A204.1 (cell line): ENCODE measurements around the gene HNMT.
"Not testable (repeated sequence)": the region's sequence is repeated elsewhere in the genome, so short reads cannot be mapped to it uniquely, and the experiment has no call there.

Experiments used
- FAIRE-seq: peaks from 2 replicates; lab custom pipeline; 2012; peaks lifted over from hg19 to GRCh38; lab: Jason Lieb, UNC

HNMT gene

DNA sequence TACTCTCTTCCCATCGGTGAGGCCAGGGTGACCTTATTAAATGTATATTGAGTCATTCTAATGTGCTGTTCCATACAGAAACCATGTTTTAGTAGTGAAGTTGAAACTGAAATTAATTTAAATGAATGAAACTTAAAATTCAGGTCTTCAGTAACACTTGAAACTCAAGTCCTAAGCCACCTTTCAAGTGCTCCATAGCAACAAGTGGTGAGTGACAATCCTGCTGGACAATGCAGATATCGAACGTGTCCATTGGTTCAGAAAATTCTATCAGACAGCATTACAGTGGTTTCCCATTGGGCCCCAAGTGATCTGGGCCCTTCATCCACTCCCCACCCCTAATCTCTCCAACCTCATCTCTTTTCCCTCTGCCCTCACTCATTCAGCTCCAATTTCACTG lies 48.7 kb downstream of the HNMT start:
- no peak for FAIRE-seq

DNA sequence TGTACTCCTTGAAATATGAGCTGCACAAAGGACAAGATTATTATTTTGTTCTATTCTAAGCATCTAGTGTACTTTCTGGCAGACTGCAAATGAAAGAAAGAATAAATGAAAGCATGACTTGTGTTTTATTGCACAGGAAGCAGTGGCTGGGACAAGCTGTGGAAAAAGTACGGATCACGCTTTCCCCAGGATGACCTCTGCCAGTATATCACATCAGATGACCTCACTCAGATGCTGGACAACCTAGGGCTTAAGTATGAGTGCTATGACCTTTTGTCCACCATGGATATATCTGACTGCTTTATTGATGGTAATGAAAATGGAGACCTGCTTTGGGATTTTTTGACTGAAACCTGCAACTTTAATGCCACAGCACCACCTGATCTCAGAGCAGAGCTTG lies 49.4 kb downstream of the HNMT start:
- no peak for FAIRE-seq

DNA sequence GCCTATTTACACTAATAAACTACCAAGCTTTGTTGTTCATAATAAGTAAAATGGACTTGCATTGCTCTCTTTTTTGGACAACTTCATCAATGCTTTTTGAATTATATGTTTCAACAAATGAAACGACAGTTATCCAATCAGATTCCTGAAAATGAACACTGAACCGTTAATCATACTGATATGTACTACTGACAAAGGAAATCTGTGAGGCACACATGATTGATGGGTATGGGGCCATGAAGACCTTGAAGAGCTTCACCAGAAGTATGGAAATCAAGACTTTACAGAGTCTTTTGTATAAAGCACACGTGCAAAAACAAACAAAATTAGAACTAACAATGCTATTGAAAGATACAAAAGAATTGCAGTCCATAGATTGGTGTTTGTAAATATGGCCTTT lies 51.2 kb downstream of the HNMT start:
- no peak for FAIRE-seq

DNA sequence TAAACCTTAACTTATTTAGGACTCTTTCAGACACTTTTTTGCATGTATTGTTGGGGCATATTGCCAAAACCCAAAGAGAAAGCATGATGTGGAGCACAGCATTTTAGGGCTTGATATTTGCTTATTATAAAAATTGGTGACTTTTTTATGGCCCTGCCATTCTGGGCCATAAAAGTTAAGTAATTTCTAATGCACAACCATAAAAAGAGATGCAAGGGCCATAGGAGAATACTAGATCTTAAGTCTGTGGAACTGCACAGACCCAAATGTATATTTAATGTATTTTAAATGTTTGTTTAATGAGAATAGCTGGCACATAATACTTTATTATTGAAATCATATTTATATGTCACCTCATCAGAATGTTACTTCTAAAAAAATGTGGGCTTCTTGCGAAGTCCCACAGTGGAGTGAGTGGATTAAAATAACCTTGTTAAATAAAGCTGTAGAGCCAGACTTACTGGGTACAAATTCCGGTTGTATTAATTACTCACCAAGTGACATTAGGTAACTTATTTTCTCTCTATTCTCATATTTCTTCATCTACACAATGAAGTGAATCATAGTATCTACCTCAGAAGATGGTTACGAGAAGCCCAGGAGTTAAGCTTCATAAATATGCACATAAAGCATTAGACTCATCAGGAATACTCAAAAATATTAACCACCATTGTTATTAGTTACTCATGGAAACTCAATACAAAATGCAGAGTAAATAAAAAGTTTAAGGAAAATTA lies 52.2 kb downstream of the HNMT start:
- no peak for FAIRE-seq

DNA sequence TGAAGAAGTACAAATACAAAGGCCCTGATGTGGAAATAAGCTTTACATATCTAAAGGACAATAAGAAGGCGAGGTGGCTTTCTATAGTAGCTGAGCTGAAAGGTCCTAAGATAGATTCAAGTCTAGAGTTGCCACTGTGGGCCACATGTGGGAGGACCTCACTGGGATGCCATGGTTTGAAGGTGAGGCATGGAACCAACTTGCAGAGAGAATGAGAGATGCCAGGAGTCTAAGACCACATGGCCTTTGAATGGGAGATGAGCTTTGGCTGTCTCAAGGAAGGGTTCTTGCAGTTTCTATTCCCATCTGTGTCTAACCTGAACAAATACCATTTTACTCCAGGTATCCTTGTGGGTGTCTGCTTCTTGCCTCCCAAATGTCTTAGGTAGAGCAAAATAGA lies 53.6 kb downstream of the HNMT start:
- no peak for FAIRE-seq

DNA sequence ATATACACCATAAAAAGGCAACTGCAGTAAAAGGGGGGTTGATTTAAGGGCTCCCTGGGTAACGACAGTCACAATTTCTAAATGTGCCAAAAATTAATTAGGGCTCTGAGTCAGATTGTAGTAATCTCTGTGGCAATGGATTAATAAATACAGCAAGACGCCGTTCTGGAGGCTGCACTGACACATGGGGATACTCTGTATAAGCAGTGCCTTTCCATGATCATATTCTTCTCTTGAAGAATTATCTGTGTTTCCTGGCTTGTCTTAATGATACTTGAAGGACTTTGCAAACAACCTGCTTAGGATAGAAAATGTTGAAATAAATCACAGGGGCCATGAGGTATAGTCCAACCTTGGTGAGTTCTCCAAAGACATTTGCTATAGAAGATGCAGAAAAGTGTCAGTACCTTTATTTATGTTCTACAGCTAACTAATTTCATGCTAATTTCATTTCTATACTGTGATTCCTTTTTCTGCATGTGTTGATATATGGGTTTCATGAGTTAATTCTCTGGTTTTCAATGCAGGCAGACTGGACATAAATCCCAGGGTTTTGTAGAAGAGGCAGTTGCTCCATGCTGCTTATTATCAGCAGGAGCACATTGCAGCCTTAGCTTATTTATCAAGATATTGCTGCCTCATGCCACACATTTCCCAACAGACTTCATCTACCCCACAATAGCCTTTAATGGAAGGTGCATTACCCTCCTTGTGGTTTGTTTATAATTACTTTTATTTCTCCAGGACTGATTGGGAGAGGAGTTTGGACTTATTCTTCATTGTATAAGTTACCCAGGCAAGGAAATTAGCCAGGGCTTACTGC lies 54.8 kb downstream of the HNMT start:
- FAIRE-seq: no peak

DNA sequence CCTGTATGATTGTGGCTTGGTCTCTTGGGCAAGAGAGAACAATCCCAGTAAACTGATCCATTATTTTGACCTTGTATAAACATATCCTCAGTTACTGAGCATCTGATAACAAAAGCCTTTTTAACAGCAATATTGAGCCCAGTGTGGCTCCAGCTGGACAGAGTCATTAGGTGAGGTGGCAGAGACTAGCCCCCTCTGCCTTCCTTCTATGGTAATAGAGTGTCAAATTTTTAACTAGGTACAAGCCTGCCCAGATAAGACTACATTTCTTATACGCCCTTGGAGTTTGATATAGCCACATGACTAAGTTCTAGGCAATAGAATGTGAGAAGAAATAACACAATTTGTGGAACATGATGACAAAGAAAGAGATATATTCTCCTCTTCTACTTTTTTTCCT lies 56.2 kb downstream of the HNMT start:
- no peak for FAIRE-seq

DNA sequence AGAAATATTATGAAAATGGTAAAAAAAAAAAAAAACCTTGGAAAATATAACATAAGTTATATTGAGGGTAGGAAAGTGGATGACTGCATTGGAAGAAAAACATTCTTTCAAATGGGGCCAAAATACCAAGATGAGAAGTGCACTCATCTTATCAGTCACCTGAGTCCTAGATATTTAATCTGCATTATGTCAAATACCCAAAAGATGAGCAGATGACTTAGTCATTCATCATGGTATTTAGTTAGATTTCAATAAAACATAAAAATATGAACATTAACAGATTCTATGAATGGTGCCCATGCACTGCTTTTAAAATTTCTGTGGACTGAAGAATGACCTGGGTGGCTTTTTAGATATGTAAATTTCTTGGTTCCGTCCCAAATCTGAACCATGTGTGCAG lies 56.9 kb downstream of the HNMT start:
- no peak for FAIRE-seq

DNA sequence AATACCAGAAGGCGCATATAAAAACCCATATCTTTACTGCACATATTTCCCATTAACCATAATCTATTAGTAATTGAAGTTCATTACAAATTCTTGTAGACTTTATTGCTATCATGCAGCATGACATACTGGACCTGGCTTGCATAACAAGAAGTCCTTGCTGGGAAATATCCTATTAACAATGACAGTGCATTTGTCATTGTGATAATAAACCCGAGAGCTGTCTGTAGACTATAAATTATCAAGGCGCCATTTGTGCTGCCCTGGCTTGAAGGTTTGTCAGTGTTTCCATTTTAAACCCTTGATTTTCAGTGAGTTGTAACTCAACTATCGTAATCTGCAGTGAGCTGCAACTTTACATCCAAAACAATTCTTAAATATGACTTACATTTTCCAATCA lies 59.0 kb downstream of the HNMT start:
- FAIRE-seq: no peak

DNA sequence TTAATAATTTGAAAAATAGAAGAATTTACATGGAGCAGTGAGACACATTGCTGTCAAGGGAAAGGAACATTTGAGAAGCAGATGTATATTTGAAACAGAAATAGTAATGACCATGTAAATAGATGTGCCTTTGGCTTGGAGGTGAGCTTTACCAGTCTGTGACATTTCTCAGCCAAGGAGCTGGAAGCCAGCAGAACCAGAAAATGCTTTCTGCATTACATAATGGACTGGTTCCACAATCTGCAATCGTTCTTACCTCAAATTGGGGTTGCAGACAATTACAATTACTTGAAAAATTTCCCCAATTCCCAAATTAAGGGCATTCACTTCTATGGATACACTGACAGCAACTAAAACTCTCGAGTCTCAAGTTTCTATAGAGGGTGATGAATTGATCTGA lies 59.7 kb downstream of the HNMT start:
- FAIRE-seq: no peak

DNA sequence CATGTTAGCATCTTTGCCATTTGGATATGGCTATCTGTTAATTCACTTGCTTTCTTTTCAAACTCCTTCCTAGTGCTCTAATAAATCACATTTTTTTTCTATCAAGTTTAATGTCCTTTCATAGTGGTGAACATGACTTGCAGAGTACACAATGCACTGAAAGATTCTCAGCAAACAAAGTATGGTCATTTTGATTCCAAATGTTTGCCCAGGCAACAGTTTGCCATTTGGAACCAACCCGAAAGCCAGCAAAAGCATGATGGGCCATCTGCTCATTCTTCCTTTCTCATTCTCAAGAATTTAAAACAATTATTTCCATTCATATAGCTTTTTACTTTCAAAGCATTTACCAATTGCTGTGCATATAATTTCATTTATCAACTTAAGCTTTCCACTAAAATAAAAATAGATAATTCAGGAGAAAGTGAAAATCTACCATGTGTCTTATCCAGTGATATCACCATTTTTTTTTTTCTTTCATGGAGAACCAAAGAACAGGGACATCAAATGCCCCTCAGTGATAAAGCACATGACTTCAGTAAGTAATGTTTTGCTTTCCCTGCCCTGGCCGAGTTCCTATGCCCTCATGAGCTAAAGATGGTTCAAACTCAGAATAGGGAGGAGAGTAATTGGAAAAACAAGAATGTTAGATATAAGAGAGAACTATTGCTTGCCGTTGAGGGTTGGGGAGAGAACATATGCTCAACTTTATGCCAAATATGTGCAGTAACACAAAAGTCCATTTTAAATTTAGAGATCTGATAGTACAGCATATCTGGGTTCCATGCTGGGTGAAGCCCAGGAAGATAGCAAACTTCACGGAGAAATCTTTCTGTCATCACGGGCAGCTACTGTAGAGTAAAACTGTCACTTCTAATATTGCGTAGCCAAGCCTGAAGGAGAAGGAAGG lies 62.1 kb downstream of the HNMT start:
- no peak for FAIRE-seq

DNA sequence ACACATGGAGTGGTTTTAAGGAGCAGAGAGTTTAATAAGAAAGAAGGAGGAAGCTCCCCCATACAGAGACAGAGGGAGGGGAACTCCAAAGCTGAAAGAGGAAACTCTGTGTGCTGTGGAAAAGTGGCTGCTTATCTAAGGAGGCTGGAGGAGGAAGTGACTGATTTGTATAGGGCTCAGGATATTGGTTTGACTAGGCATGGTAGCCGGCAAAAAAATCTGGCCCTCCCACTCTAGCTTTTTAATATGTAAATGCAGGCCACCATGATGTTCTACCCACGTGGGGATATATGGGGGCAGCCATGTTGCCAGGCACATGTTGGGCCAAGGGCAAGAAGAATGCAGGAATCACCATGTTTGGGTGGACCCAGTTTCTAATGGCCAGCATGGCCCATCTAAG lies 64.3 kb downstream of the HNMT start:
- FAIRE-seq: no peak

DNA sequence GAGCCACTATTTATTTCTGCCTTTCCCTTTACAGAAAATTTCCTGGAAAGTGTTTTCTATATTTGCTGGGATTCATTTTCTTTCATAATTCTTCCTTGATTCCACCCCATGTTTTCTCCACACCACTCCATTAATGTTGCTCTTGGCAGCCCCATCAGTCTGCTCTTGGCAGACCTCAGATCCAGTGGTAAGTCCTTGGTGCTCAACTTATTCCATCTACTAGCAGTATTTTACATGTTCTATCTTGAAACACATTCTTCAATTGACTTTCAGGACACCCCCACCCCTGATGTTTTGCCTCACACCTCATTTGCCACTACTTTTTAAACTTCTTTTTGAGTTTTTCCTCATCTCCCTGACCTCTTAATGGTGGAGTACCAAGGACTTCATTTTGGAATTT lies 65.0 kb downstream of the HNMT start:
- no peak for FAIRE-seq

DNA sequence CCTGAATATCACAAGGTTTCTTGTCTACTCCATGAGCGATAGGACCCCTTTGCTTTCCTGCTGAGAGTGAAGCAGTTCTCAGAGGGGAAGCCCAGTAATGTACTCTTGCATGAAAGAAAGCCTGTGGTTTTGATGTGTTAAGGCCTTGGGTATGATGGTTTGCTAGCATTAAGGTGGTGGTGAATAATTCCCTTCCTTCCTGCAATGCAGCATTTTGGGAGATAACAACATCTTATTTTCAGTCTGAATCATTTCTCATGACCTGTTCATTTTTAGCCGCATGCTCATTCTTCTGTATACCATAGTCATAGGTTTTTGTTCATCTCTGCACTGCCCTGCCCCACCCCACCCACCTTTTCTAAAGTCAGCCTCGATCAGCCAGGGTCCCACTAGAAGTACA lies 66.2 kb downstream of the HNMT start:
- no peak for FAIRE-seq

DNA sequence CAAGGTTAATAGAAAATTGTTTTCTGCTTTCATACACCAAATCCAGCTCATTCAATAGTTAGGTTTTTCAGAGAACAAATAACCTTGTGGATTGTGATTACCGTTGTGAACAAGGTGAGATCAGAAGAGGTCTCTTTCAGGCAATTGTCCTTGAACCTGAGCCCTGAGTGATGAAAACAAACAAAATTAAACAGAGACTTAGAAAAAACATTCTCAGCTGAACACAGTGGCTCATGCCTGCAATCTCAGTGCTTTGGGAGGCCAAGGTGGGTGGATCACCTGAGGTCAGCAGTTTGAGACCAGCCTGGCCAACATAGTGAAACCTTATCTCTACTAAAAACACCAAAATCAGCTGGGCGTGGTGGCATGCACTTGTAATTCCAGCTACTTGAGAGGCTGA lies 68.1 kb downstream of the HNMT start:
- FAIRE-seq: no peak

DNA sequence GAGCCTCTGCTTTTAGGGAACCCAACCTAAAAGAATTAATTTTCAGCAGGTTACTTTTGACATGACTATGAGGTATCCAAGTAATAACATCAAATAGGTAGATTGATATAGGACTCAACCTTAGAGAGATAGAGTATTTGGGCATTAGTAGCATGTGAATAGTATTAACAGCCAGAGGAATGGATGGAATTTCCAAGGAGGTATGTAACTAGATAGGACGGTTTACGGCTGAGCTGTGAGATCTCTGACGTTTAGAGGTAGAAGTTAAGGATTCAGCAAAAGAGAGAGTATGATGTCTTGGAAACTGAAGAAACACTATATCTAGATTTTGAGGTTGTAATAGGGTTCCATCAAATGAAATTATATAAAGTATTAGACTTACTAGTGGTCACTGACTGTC lies 70.3 kb downstream of the HNMT start:
- FAIRE-seq: no peak

DNA sequence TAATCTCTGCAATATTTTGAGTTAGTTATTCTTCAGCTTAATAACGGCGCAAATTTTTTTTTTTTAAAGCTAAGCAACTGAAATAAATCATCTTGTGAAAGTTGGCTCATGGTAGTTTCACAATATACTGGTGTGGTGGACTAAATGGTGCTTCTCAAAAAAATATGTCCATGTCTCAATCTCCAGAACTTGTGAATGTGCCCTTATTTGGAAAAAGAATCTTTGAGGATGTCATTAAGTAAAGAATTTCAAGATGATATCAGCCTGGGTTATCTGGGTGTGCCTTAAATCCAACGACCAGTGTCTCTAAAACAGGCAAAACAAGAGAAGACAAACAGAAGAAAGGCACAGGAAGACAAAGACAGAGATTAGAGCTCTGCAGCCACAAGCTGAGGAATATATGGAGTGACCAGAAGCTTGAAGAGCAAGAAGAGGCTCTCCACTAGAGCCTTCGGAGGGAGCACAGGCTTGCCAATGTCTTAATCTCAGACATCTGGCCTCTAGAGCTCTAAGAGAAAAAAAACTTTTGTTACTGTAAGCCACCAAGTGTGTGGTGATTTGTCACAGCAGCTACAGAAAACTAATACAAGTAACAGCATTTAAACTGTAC lies 71.4 kb downstream of the HNMT start:
- no peak for FAIRE-seq

DNA sequence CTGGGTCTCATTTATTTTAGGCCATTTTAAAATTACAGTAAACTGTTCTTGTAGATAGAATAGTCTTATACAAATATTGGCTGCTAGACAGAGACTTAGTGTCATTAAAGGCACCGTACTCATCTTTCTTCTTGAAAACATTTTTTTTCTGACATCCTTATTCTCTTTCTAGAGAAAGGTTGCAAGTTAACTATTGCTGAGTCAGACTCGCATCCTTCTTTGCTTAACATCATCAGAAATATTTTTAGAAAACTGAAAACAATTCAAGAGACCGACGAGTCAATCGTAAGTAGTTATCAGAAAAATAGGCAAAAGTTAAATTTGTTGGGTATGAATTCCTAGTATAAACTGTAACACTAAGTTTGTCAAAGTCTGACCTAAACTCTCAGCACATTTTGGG lies 72.2 kb downstream of the HNMT start:
- no peak for FAIRE-seq

DNA sequence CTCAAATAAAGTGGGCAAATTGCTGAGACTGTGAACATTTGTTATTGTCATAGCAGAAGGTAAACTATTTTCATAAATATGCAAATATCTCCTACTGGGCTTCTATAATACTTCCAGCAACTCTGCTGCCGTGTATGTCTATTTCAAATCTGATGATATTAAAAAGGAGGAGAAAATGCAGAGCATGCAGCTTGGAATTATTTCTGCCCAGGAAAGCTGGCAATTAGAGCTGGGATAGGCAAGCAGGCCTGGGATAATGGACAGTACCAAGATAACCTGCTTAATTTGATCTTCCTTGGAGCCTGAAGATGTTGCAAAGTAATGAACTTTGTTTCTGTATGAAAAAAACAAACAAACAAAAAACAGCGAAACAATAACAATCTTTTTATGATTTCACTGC lies 72.8 kb downstream of the HNMT start:
- FAIRE-seq: no peak

DNA sequence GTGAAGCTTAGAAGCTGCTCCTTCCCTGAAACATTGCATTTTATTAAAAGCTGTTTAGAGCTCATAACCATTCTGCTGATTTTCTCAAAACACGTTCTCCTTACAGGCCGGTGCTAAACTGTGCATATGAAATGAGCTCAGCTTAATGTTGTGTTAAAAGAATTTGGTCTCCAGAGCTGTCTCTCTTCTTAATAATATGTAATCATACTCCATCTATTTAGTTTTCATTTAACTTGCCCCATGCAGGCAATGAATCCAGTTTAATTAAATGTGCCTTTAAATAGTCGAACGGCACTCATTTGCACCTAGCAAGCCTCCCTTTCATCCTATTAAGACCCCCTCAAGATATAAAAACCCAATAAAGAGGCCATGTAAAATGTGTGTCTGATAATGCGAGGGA lies 76.3 kb downstream of the HNMT start:
- FAIRE-seq: no peak

DNA sequence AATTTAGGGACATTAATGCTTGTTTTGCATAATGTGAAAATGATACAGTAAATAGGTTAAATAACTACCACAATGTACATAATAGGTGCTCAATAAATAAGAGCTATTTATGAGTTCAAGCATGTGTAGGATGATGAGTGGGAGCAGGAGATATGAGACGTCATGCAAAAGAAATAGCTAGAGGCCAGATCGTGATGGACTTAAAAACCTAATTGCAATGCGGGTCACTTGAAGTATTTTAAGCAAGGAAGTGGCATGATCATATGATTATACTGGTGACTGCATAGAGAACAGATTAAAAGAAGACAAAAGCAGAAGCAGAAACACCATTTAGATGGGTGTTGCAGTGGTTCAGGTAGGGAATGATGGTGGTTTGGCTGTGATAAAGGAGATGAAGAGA lies 78.0 kb downstream of the HNMT start:
- FAIRE-seq: no peak

DNA sequence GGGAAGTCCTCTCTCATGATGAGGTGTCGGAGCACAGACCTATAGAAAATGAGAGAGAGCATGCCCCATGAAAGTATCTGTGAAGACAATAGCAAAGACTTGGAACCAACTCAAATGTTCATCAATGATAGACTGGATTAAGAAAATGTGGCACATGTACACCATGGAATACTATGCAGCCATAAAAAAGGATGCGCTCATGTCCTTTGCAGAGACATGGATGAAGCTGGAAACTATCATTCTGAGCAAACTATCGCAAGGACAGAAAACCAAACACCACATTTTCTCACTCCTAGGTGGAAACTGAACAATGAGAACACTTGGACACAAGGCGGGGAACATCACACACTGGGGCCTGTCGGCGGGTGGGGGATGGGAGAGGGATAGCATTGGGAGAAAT lies 79.3 kb downstream of the HNMT start:
- not testable (repeated sequence) for FAIRE-seq

DNA sequence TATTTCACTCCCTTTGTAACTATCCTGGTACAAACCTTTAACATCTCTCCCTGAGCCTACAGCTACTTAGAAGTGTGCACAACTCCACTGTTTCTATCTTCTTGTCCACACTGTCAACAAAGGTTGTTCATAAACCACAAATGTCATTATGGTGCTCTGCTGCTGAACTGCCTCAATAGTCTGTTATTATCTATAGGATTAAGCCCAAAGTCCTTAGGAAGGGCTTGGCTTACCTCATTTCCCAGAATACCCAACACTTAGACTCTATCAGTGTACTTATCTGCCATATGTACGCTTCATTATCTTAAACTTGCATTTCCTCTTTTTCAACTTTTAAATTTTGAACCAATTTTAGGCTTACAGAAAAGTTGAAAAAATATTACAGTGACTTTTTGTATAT lies 94.2 kb downstream of the HNMT start:
- FAIRE-seq: no peak
